Mononuclear cell (primary cell): Measurements from ENCODE around the gene FOCAD. TPM values are rescaled to one million over a fixed set of nuclear protein-coding genes. Genes with fewer than 3 reads are reported as not detected.

Experiments
- H3K27me3 ChIP-seq: 2 replicates; pipeline ENCODE4 v1.6.0; 2011; ENCODE audit warnings: low read length, control low read depth; ENCODE audit not compliant: insufficient read depth
- H3K4me1 ChIP-seq: 2 replicates; pipeline ENCODE4 v1.5.1; 2011; ENCODE audit warnings: mild to moderate bottlenecking, low read length, control low read depth; ENCODE audit not compliant: insufficient read depth
- H3K4me3 ChIP-seq: 2 replicates; pipeline ENCODE4 v1.5.1; 2011; ENCODE audit warnings: mild to moderate bottlenecking, low read length, moderate library complexity
- H3K9me3 ChIP-seq: 2 replicates; pipeline ENCODE4 v1.5.1; 2011; ENCODE audit warnings: low read depth, mild to moderate bottlenecking, control low read depth, low read length
- total RNA-seq: library from RNA; depleted of rRNA; stranded (reverse); fragments of >200 nt; gene quantifications from one replicate; pipeline ENCODE4 v1.2.3, GENCODE V29; 2012

The FOCAD gene
- total RNA-seq, 1 donor = 19.0 TPM

DNA sequence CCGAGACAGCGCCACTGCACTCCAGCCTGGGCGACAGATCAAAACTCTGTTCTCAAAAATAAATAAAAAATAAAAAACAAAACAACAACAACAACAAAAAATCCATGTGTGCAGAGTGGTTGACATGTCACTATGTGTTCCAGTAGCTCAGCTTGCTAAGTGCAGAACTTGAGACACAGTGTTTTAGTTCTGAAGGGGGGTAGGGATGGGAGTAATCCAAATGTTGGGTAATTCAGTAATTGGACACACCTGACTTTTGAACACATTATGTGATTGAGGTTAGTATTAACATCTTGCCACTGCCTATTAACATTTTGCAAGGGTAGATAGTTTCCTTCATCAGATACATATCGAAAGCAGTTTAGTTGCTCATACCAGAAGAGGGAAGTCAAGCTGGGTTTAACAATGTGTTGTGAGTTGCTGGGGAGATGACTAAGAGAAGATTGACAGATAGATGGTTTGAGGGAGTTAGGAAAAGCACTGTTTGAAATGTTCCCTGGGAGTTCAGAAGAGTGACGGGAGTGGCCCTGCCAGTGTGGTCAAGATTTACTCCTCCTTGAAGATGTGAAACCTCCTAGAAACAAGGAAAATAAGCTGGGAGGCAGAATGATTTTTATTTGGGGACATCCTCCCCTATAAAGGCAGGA is 346.5 kb downstream of the FOCAD start:
- Histone ChIP-seq H3K4me1 (peaks cover 52% of the 10 kb centered on the region), H3K4me3 (peak overlapping the region; percentile 84), H3K27me3 (no peaks in the 10 kb centered on the region), H3K9me3 (no peaks in the 10 kb centered on the region)

DNA sequence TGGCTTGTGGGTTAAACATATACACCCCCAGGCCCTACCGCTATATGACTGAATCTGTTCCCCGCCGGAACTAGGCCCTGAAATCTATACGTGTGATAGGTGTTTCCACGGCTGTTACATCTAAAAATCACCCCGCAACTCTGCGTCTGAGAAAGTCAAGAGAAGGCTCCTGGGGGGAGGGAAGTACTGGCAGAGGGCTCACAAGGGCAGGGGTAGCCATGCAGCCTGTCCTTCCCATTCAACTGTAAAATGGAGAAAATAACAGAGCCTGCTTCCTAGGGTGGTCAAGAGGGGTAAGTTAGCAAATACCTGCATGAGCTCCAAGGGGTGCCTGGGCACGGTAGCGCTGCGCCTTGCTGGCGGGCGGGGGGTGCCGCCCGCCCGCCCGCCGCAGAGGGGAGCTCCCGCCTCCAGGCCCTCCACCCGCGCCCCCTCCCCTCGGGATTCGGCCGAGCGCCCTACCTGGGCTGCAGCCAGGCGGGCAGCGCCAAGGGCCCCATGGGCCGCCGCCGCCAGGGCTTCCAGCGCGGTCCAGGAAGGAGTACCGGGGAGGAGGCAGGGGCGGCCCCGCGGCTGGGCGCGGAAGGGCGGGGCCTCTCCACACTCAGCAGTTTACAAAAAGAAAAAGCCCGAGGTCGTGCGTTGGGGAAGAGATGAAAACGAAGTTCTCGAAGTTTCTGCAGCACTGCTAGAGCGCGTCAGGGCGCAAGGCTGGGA is 347.2 kb downstream of the FOCAD start, which contains the start of gene HACD4:
Gene HACD4, minus strand, starts transcription at position 550 of the 717 bp plus-strand sequence. Its CDS starts 50 bp downstream, at position 500.
- Histone ChIP-seq H3K27me3 (no peaks in the 10 kb centered on the region), H3K4me1 (peaks cover 49% of the 10 kb centered on the region), H3K4me3 (peak within 1 kb of the TSS; percentile 84), H3K9me3 (no peaks in the 10 kb centered on the region)

DNA sequence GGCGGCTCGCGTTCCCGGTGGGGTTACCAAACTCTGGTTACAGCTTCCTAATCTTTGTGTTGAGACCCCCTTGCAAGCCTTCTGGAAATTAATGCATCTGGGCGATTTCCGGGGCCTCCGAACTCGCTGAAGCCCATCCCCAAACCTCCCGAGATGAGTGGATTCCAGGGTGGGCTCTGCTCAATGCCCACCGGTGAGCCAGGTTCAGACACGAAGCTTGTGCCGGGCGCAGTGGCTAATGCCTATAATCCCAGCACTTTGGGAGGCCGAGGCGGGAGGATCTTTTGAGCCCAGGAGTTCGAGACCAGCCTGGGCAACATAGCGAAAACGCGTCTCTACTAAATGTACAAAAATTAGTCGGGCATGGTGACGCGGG is 347.7 kb downstream of the FOCAD start:
- Histone ChIP-seq H3K27me3 (no peaks in the 10 kb centered on the region), H3K9me3 (no peaks in the 10 kb centered on the region), H3K4me3 (peak overlapping the region; percentile 84), H3K4me1 (peaks cover 45% of the 10 kb centered on the region)

DNA sequence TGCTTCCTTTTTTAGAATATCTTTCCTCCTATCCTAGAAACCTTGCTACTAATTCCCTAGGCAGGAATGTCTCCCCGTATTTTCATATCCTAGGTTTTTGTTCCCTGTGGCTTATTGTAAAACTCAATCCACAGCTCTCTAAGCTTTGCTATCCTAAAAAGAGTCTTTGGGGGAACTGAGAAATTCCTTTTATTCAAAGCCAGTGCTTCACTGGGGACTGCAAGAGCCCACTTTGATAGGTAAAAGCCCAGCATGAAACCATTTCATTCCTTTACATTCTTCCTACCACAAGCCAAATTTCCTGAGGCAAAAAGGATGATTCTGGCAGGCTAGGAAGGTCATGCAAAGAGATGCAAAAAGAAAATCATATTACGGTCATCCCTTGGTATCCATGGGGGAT is 353.2 kb downstream of the FOCAD start:
- Histone ChIP-seq H3K9me3 (no peaks in the 10 kb centered on the region), H3K27me3 (no peaks in the 10 kb centered on the region)

GRCh38 chr9:21039302-21039701 is 355.2 kb downstream of the FOCAD start:
- no peaks in the 10 kb centered on the region for H3K9me3 ChIP-seq
- no peaks in the 10 kb centered on the region for H3K4me1 ChIP-seq
- H3K4me3 ChIP-seq = no peak overlapping the region
- H3K27me3 ChIP-seq = no peaks in the 10 kb centered on the region

More for the DNA sequence above, 353.2 kb downstream of the FOCAD start:
- peaks cover 1% of the 10 kb centered on the region for H3K4me1 ChIP-seq
- H3K4me3 ChIP-seq = no peak overlapping the region

GRCh38 chr9:21042466-21042865 is 358.4 kb downstream of the FOCAD start:
- peaks cover 3% of the 10 kb centered on the region for H3K4me1 ChIP-seq
- no peaks in the 10 kb centered on the region for H3K27me3 ChIP-seq
- no peak overlapping the region for H3K4me3 ChIP-seq
- H3K9me3 ChIP-seq = no peaks in the 10 kb centered on the region

DNA sequence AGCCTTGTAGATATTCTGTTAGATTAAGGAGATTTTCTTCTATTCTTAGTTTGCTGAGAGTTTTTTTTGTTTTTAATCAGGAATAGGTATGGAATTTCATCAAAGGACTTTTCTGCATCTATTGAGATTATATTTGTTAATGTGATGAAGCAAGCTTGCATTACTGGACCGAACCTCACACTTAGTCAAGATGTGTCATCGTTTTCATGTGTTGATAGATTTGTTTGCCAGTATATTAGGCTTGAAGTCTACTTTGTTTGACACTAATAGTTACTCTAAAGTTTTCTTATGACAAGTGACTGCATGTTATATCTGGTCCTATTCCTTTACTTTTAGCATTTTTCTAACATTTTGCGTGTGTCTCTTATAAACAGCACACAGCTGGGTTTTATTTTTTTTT is 359.8 kb downstream of the FOCAD start:
- Histone ChIP-seq H3K9me3 (no peaks in the 10 kb centered on the region), H3K27me3 (no peaks in the 10 kb centered on the region), H3K4me3 (no peak overlapping the region), H3K4me1 (peaks cover 6% of the 10 kb centered on the region)

Other genes with a start within 250 kb of the FOCAD start
- 61.1 TPM for gene MLLT3, start 61.8 kb upstream of the FOCAD start, total RNA-seq